Esophagus muscularis mucosa (tissue), 4 donors: ENCODE measurements around the gene CRYBB1. TPM values are rescaled to one million over a fixed set of nuclear protein-coding genes. Genes with fewer than 3 reads are reported as not detected.

ENCODE experiments used
- DNase-seq: peaks from one replicate; pipeline ENCODE4 v3.0.0-alpha.2; 2017; ENCODE audit errors: extremely low spot score
- H3K27ac ChIP-seq, 4 donors: fragments of 200-600 bp; sonication (generic); replicated peaks in 1 of 4; 1 replicate in 3 of 4; 2 replicates in 1 of 4; pipeline ENCODE4 v1.5.1; 2016 to 2019; ENCODE audit warnings: mild to moderate bottlenecking in 1 of 4
- H3K27me3 ChIP-seq, 4 donors: fragments of 200-600 bp; sonication (generic); one replicate each; pipeline versions ENCODE4 v1.5.1 to v1.6.0; 2016 to 2019
- H3K36me3 ChIP-seq, 4 donors: fragments of 200-600 bp; sonication (generic); one replicate each; pipeline ENCODE4 v1.5.1; 2016 to 2019
- H3K4me1 ChIP-seq, 4 donors: fragments of 200-600 bp; sonication (generic); one replicate each; pipeline ENCODE4 v1.5.1; 2016 to 2019
- H3K4me3 ChIP-seq, 4 donors: fragments of 200-600 bp; sonication (generic); 1 replicate in 2 of 4; 2 replicates in 2 of 4; pipeline ENCODE4 v1.5.1; 2016 to 2019; ENCODE audit warnings: mild to moderate bottlenecking in 4 of 4, moderate library complexity in 1 of 4
- H3K9me3 ChIP-seq, 4 donors: fragments of 200-600 bp; sonication (generic); 1 replicate in 3 of 4; 2 replicates in 1 of 4; pipeline ENCODE4 v1.5.1; 2016 to 2019
- CTCF ChIP-seq, 3 experiments: fragments of 200-600 bp in 2 of 3; fragments of 450-650 bp in 1 of 3; sonication (generic) in 2 of 3; IDR thresholded peaks; one replicate each; pipeline ENCODE4 v1.5.1; 2017 to 2019; ENCODE audit warnings: antibody characterized with exemption in 3 of 3, mild to moderate bottlenecking in 2 of 3, moderate library complexity in 1 of 3
- EP300 ChIP-seq: sonication (generic); formaldehyde crosslinking; IDR thresholded peaks from one replicate; pipeline ENCODE4 v1.6.1; 2017; ENCODE audit warnings: antibody characterized with exemption
- POLR2A ChIP-seq: fragments of 450-650 bp; IDR thresholded peaks from one replicate; pipeline ENCODE4 v1.6.1; 2017; ENCODE audit warnings: antibody characterized with exemption, moderate library complexity, mild to moderate bottlenecking, low read depth
- POLR2AphosphoS5 ChIP-seq, 2 donors: sonication (generic); formaldehyde crosslinking; IDR thresholded peaks; one replicate each; pipeline ENCODE4 v1.6.1; 2017; ENCODE audit warnings: antibody characterized with exemption in 2 of 2
- WGBS: methylation state at CpG from one replicate; pipeline ENCODE4 v1.1.5; 2018; 5-methylcytosine and 5-hydroxymethylcytosine counted together
- intact Hi-C: fragments of 100-400 bp; cut with DNase I; formaldehyde crosslinking; loops from one replicate; pipeline ENCODE4 v1.15.1; 2023
- total RNA-seq, 4 donors: library from RNA; depleted of rRNA; stranded (reverse); fragments of >200 nt; gene quantifications; one replicate each; pipeline versions ENCODE4 v1.1.0 to v1.2.1, GENCODE V29; 2016

CRYBB1 gene
- total RNA-seq, 4 donors from 2014 or later: 0.33 to 0.86 (median 0.83) TPM; not detected in 1

GRCh38 chr22:26606611-26607010 is 11.2 kb downstream of the CRYBB1 start:
- WGBS: 78% methylated on average over 4 of the region's 4 CpGs
- TF ChIP-seq CTCF (IDR thresholded peaks at IDR 0.05) (no peak), EP300 (no peak)

GRCh38 chr22:26604368-26604767 is 13.5 kb downstream of the CRYBB1 start:
- 71% methylated on average over 1 of the region's 1 CpG for WGBS
- no peak overlapping the region for H3K27ac ChIP-seq
- H3K4me3 ChIP-seq: no peak overlapping the region
- H3K27me3 ChIP-seq: peaks cover 0 to 12% (median 0%) of the 10 kb centered on the region in 4 donors
- no peaks in the 10 kb centered on the region for H3K4me1 ChIP-seq
- H3K36me3 ChIP-seq: no peaks in the 10 kb centered on the region
- no peak for DNase-seq
- TF ChIP-seq EP300 (no peak), CTCF (IDR thresholded peaks at IDR 0.05) (no peak), POLR2AphosphoS5 (IDR thresholded peaks at IDR 0.05) (no peak), POLR2A (no peak)
- no peaks in the 10 kb centered on the region for H3K9me3 ChIP-seq
- intact Hi-C loops: no loop called here

More at GRCh38 chr22:26606611-26607010, 11.2 kb downstream of the CRYBB1 start:
- Histone ChIP-seq H3K27me3 (peaks cover 0 to under 1% (median 0%) of the 10 kb centered on the region in 4 donors), H3K4me3 (no peak overlapping the region), H3K36me3 (no peaks in the 10 kb centered on the region), H3K9me3 (no peaks in the 10 kb centered on the region), H3K4me1 (no peaks in the 10 kb centered on the region), H3K27ac (no peak overlapping the region)
- intact Hi-C loops: no loop called here
- DNase-seq: no peak

GRCh38 chr22:26602127-26602526 is 15.7 kb downstream of the CRYBB1 start:
- H3K4me3 ChIP-seq: no peak overlapping the region
- no peaks in the 10 kb centered on the region for H3K9me3 ChIP-seq
- 94% methylated on average over 4 of the region's 4 CpGs for WGBS
- no peaks in the 10 kb centered on the region for H3K4me1 ChIP-seq
- no peaks in the 10 kb centered on the region for H3K36me3 ChIP-seq
- intact Hi-C loops: no loop called here
- peaks cover 0 to 25% (median 0%) of the 10 kb centered on the region in 4 donors for H3K27me3 ChIP-seq
- no peak for DNase-seq
- H3K27ac ChIP-seq: no peak overlapping the region
- no peak for TF ChIP-seq POLR2A
- no peak for TF ChIP-seq CTCF (IDR thresholded peaks at IDR 0.05)

GRCh38 chr22:26601726-26602125 is 16.1 kb downstream of the CRYBB1 start:
- Histone ChIP-seq H3K36me3 (no peaks in the 10 kb centered on the region), H3K4me3 (no peak overlapping the region), H3K27ac (no peak overlapping the region), H3K9me3 (no peaks in the 10 kb centered on the region), H3K4me1 (no peaks in the 10 kb centered on the region), H3K27me3 (peaks cover 0 to 27% (median 0%) of the 10 kb centered on the region in 4 donors)
- intact Hi-C loops: no loop called here
- WGBS: 83% methylated on average over 11 of the region's 12 CpGs
- TF ChIP-seq EP300 (no peak), POLR2AphosphoS5 (IDR thresholded peaks at IDR 0.05) (no peak), POLR2A (no peak), CTCF (IDR thresholded peaks at IDR 0.05) (no peak)
- DNase-seq: no peak

GRCh38 chr22:26599505-26599904 is 18.3 kb downstream of the CRYBB1 start:
- no peak for TF ChIP-seq POLR2AphosphoS5 (IDR thresholded peaks at IDR 0.05)
- TF ChIP-seq EP300: no peak
- no peak for TF ChIP-seq CTCF (IDR thresholded peaks at IDR 0.05)
- no peak for TF ChIP-seq POLR2A
- WGBS: 86% methylated on average over 8 of the region's 11 CpGs
- DNase-seq: no peak
- H3K36me3 ChIP-seq: no peaks in the 10 kb centered on the region
- H3K9me3 ChIP-seq: no peaks in the 10 kb centered on the region
- intact Hi-C loops: no loop called here
- H3K27me3 ChIP-seq: peaks cover 0 to 42% (median 0%) of the 10 kb centered on the region in 4 donors
- H3K4me3 ChIP-seq: no peak overlapping the region
- H3K27ac ChIP-seq: no peak overlapping the region
- H3K4me1 ChIP-seq: no peaks in the 10 kb centered on the region
